ENCODE data around the gene CCL17. TPM values are rescaled to one million over a fixed set of nuclear protein-coding genes. Genes with fewer than 3 reads are reported as not detected.

CCL17 gene
- total RNA-seq, 2 donors from 2014 or later, result not detected

DNA sequence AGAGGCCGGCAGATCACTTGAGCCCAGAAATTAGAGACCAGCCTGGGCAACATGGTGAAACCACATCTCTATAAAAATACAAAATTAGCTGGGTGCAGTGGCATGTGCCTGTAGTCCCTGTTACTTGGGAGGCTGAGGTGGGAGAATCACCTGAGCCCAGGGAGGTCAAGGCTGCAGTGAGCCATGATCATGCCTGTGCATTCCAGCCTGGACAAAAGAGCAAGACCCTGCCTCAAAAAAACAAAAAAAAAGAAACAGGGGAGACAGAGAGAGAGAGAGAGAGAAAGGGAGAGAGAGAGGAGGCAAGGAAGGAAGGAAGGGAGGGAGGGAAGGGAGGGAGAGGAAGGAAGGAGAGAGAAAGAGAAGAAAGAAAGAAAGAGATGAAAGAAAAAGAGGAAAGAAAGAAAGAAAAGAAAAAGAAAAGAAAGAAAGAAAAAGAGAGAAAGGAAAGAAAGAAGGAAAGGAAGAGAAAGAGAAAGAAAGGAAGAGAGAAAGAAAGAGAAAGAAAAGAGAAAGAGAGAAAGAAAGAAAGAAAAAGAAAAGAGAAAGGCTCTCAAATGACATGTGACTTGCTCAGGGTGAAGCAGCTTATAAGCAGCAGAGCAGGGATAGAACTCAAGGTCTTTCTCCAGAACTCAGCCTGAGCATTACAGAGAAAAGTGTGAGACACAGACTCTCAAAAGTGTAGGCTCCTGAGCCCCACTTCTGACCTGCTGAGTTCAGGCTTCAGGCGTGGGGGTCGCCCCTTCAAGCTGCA lies 16.8 kb upstream of the CCL17 start:
- TF ChIP-seq, protein P1, sequence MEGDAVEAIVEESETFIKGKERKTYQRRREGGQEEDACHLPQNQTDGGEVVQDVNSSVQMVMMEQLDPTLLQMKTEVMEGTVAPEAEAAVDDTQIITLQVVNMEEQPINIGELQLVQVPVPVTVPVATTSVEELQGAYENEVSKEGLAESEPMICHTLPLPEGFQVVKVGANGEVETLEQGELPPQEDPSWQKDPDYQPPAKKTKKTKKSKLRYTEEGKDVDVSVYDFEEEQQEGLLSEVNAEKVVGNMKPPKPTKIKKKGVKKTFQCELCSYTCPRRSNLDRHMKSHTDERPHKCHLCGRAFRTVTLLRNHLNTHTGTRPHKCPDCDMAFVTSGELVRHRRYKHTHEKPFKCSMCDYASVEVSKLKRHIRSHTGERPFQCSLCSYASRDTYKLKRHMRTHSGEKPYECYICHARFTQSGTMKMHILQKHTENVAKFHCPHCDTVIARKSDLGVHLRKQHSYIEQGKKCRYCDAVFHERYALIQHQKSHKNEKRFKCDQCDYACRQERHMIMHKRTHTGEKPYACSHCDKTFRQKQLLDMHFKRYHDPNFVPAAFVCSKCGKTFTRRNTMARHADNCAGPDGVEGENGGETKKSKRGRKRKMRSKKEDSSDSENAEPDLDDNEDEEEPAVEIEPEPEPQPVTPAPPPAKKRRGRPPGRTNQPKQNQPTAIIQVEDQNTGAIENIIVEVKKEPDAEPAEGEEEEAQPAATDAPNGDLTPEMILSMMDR (IDR thresholded peaks at IDR 0.05), result no peak
- Histone ChIP-seq H3K36me3 (no peaks in the 10 kb centered on the region), H3K27me3 (no peaks in the 10 kb centered on the region), H3K27ac (no peak overlapping the region), H3K4me1 (peaks cover 0 to 38% of the 10 kb centered on the region in 2 donors), H3K9me3 (no peaks in the 10 kb centered on the region), H3K4me3 (no peak overlapping the region)
- DNase-seq (ENCODE audit: low spot score), result no peak

DNA sequence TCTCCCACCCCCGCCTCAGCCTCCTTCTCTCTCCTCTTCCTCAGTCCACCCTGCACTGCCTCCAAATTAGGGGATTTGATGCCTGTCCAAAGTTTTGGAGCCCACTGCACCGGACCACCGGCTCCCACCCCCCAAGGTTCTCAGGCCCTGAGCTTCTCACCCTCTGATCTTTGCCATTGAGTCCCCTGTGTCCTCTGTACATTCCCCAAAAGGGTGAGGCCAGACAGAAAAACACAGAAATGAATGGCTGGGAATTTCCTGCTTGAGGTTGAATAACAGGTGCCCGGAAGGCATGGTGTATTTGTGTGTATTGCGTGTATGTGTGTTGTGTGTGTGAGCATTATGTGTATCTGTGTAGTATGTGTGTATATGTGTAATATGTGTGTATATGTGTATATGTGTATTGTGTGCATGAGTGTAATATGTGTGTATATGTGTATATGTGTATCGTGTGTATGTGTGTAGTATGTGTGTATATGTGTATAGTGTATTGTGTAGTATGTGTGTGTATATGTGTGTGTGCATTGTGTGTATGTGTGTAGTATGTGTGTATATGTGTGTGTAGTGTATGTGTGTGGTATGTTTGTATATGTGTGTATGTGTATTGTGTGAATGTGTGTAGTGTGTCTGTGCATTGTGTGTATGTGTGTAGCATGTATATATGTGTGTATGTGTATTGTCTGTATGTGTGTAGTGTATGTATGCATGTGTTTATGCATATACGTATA lies 16.0 kb upstream of the CCL17 start:
- Histone ChIP-seq H3K4me3 (no peak overlapping the region), H3K27ac (no peak overlapping the region), H3K9me3 (no peaks in the 10 kb centered on the region), H3K27me3 (no peaks in the 10 kb centered on the region), H3K4me1 (peaks cover 0 to 36% of the 10 kb centered on the region in 2 donors), H3K36me3 (no peaks in the 10 kb centered on the region)
- DNase-seq (ENCODE audit: low spot score), result no peak
- TF ChIP-seq, protein P1 (IDR thresholded peaks at IDR 0.05), result no peak

DNA sequence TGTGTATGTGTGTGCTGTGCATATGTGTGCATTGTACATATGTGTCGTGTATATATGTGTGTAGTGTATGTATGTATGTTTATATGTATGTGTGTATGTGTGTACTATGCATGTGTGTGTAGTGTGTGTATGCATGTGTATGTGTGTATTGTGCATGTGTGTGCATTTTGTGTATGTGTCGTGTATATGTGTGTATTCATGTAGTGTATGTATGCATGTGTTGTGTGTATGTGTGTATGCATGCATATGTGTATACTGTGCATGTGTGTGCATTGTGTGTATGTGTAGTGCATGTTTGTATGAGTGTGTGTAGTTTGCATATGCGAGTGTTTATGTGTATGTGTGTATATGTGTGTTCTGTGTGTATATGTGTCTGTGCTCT lies 15.5 kb upstream of the CCL17 start:
- no peaks in the 10 kb centered on the region for H3K36me3 ChIP-seq
- TF ChIP-seq, protein P1 (IDR thresholded peaks at IDR 0.05), result no peak
- no peaks in the 10 kb centered on the region for H3K9me3 ChIP-seq
- no peak for DNase-seq (ENCODE audit: low spot score)
- peaks cover 0 to 31% of the 10 kb centered on the region in 2 donors for H3K4me1 ChIP-seq
- no peak overlapping the region for H3K27ac ChIP-seq
- H3K4me3 ChIP-seq, result no peak overlapping the region
- H3K27me3 ChIP-seq, result no peaks in the 10 kb centered on the region

DNA sequence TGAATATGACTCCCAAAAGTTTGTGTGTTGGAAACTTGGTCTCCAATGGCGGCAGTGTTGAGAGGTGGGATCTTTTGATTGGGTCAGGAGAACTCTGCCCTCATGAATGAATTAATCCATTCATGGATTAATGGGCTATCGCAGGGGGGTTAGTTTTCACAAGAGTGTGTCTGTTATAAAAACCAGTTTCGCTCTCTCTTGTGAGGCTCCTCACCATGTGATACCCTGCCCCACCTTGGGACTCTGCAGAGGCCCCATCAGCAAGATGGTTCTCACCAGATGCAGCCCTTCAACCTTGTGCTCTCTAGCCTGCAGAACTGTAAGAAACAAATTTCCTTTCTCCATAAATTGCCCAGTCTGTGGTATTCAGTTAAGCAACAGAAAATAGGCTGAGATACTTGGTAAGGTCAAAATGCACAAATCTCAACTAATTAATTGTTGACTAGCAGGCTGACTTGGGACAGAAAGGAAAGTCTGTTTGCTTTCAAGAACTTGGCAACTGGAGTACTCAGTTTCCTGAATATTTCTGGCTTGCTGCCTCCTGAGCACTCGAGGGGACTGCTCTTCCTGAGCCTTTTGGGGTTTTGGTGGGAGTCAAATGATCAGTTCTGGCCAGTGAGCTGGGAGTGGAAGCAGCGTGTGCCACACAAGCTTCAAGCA lies 13.8 kb upstream of the CCL17 start:
- peaks cover 0 to 22% of the 10 kb centered on the region in 2 donors for H3K4me1 ChIP-seq
- no peak overlapping the region for H3K27ac ChIP-seq

DNA sequence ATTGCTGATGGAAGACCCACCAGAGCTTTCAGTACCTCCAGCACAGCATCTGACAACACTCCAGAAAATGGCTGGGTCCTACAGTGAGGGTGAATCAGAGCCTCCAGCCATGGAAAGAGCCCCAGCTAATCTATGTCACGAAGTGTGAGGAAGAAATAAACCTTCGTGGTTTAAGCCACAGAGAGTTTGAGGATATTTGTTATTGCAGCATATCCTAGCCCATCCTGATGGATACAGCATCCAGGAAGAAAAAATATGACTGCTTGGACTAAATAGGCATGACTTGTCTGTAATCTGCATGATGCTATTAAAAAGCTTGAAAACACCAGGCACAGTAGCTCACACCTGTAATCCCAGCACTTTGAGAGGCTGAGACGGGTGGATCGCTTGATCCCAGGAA lies 13.3 kb upstream of the CCL17 start:
- TF ChIP-seq, protein P1 (IDR thresholded peaks at IDR 0.05), result no peak
- H3K27me3 ChIP-seq, result no peaks in the 10 kb centered on the region
- peaks cover 0 to 18% of the 10 kb centered on the region in 2 donors for H3K4me1 ChIP-seq
- H3K4me3 ChIP-seq, result no peak overlapping the region
- no peak overlapping the region for H3K27ac ChIP-seq
- no peaks in the 10 kb centered on the region for H3K36me3 ChIP-seq
- no peak for DNase-seq (ENCODE audit: low spot score)
- no peaks in the 10 kb centered on the region for H3K9me3 ChIP-seq

More for the DNA sequence above, 13.8 kb upstream of the CCL17 start:
- no peak for DNase-seq (ENCODE audit: low spot score)
- H3K9me3 ChIP-seq, result no peaks in the 10 kb centered on the region
- H3K36me3 ChIP-seq, result no peaks in the 10 kb centered on the region
- TF ChIP-seq, protein P1 (IDR thresholded peaks at IDR 0.05), result no peak
- H3K27me3 ChIP-seq, result no peaks in the 10 kb centered on the region
- no peak overlapping the region for H3K4me3 ChIP-seq
